Hepatocyte (in vitro differentiated cells): ENCODE measurements around the gene MB21D2. TPM values are rescaled to one million over a fixed set of nuclear protein-coding genes. Genes with fewer than 3 reads are reported as not detected.

Experiments
- DNase-seq: peaks from one replicate; pipeline ENCODE4 v3.0.0-alpha.2; 2016; ENCODE audit warnings: low spot score
- H2AFZ ChIP-seq: fragments of 200-600 bp; sonication (generic); 2 replicates; pipeline ENCODE4 v1.6.0; 2016; ENCODE audit warnings: antibody characterized with exemption, mild to moderate bottlenecking
- H3K27ac ChIP-seq: fragments of 200-600 bp; sonication (generic); 2 replicates; pipeline ENCODE4 v1.5.1; 2016; ENCODE audit warnings: mild to moderate bottlenecking
- H3K27me3 ChIP-seq: fragments of 200-600 bp; sonication (generic); 2 replicates; pipeline ENCODE4 v1.6.1; 2016
- H3K36me3 ChIP-seq: fragments of 200-600 bp; sonication (generic); replicated peaks from 2 replicates; pipeline ENCODE4 v1.5.1; 2016; ENCODE audit warnings: low read depth; ENCODE audit not compliant: insufficient read depth
- H3K4me1 ChIP-seq: fragments of 200-600 bp; sonication (generic); 2 replicates; pipeline ENCODE4 v1.5.1; 2016; ENCODE audit warnings: mild to moderate bottlenecking, moderate library complexity; ENCODE audit not compliant: insufficient read depth
- H3K4me2 ChIP-seq: fragments of 200-600 bp; sonication (generic); 2 replicates; pipeline ENCODE4 v1.6.0; 2016
- H3K4me3 ChIP-seq: fragments of 200-600 bp; sonication (generic); 2 replicates; pipeline ENCODE4 v1.5.1; 2016; ENCODE audit warnings: mild to moderate bottlenecking
- H3K79me2 ChIP-seq: fragments of 200-600 bp; sonication (generic); 2 replicates; pipeline ENCODE4 v1.6.0; 2017; ENCODE audit warnings: mild to moderate bottlenecking
- H3K9me2 ChIP-seq: fragments of 200-600 bp; sonication (generic); replicated peaks from 2 replicates; pipeline ENCODE4 v1.6.0; 2017; ENCODE audit warnings: mild to moderate bottlenecking; ENCODE audit not compliant: insufficient read depth
- H3K9me3 ChIP-seq: fragments of 200-600 bp; sonication (generic); 2 replicates; pipeline ENCODE4 v1.5.1; 2016; ENCODE audit warnings: low read depth, mild to moderate bottlenecking
- H4K20me1 ChIP-seq: fragments of 200-600 bp; sonication (generic); 2 replicates; pipeline ENCODE4 v1.6.0; 2016; ENCODE audit warnings: mild to moderate bottlenecking; ENCODE audit not compliant: insufficient read depth, poor library complexity, severe bottlenecking
- CTCF ChIP-seq: fragments of 200-600 bp; sonication (generic); IDR thresholded peaks from 2 replicates; pipeline ENCODE4 v1.5.1; 2016; ENCODE audit warnings: antibody characterized with exemption, mild to moderate bottlenecking; ENCODE audit not compliant: poor library complexity
- EZH2 ChIP-seq: fragments of 200-600 bp; sonication (generic); IDR thresholded peaks from 2 replicates; pipeline ENCODE4 v1.6.1; 2016; ENCODE audit warnings: antibody characterized with exemption, mild to moderate bottlenecking, borderline replicate concordance
- EZH2phosphoT487 ChIP-seq: fragments of 200-600 bp; sonication (generic); IDR thresholded peaks from one replicate; pipeline ENCODE4 v1.6.1; 2018; ENCODE audit warnings: antibody characterized with exemption, mild to moderate bottlenecking, low read depth, moderate library complexity; ENCODE audit not compliant: unreplicated experiment, severe bottlenecking
- WGBS: methylation state at CpG from one replicate; pipeline ENCODE4 v1.1.6; 2016; ENCODE audit warnings: low lambda C conversion rate; ENCODE audit errors: missing lambda C conversion rate; 5-methylcytosine and 5-hydroxymethylcytosine counted together
- polyA plus RNA-seq: library from polyadenylated mRNA; unstranded; fragments of >200 nt; fragmentation: Nextera tagmentation; extraction: Ambion mirVana; gene quantifications from 2 replicates; pipeline ENCODE4 v1.2.1, GENCODE V29; 2016
- total RNA-seq: library from RNA; depleted of rRNA; stranded (reverse); fragments of >200 nt; gene quantifications from 2 replicates; pipeline ENCODE4 v1.2.3, GENCODE V29; 2014

MB21D2 gene
- total and polyA plus RNA-seq, 2 experiments from 2014 or later = 9.1 to 22.1 TPM

DNA sequence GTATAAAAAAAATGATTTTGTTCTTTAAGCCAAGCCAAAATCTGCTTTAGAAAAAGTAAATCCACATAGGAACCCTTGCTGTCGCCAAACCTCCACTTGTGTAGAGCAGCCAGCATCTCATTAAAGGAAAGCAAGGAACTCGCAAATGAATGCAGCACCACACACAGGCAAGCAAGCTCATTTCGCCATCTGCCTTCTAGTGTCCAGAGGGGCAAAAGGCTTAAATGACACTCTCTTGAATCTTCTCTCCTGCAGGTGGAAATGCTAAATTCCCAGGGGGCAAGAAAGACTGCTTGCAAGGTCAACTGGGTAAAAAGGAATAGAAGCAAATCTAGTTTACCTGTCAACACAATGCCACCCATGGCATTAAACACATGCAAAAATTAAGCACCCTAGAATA lies 2.4 kb downstream of the MB21D2 start:
- H4K20me1 ChIP-seq = peaks cover 15% of the 10 kb centered on the region
- no peaks in the 10 kb centered on the region for H3K9me2 ChIP-seq
- H3K36me3 ChIP-seq = no peaks in the 10 kb centered on the region
- H3K9me3 ChIP-seq = no peaks in the 10 kb centered on the region
- peak overlapping the region; percentile 98 for H3K4me3 ChIP-seq
- H3K79me2 ChIP-seq = peaks cover 68% of the 10 kb centered on the region
- peak; percentile 59 for DNase-seq
- TF ChIP-seq EZH2 = no peak
- no peak for TF ChIP-seq EZH2phosphoT487
- peak; percentile 39 for TF ChIP-seq CTCF
- peaks cover 13% of the 10 kb centered on the region for H3K4me1 ChIP-seq
- H3K27me3 ChIP-seq = no peaks in the 10 kb centered on the region
- no peak overlapping the region for H2AFZ ChIP-seq
- H3K4me2 ChIP-seq = peak overlapping the region; percentile 94
- 37% methylated on average over 3 of the region's 3 CpGs for WGBS
- peak overlapping the region; percentile 99 for H3K27ac ChIP-seq

GRCh38 chr3:192914848-192915247 lies 2.8 kb downstream of the MB21D2 start:
- DNase-seq = no peak
- no peak overlapping the region for H3K4me3 ChIP-seq
- WGBS = 36% methylated on average over 2 of the region's 2 CpGs
- H3K79me2 ChIP-seq = peaks cover 73% of the 10 kb centered on the region
- peaks cover 13% of the 10 kb centered on the region for H3K4me1 ChIP-seq
- H2AFZ ChIP-seq = no peak overlapping the region
- no peaks in the 10 kb centered on the region for H3K9me2 ChIP-seq
- H4K20me1 ChIP-seq = peaks cover 15% of the 10 kb centered on the region
- H3K27me3 ChIP-seq = no peaks in the 10 kb centered on the region
- no peaks in the 10 kb centered on the region for H3K9me3 ChIP-seq
- no peaks in the 10 kb centered on the region for H3K36me3 ChIP-seq
- no peak for TF ChIP-seq CTCF
- TF ChIP-seq EZH2 = no peak
- TF ChIP-seq EZH2phosphoT487 = no peak
- H3K27ac ChIP-seq = no peak overlapping the region
- peak overlapping the region; percentile 94 for H3K4me2 ChIP-seq

DNA sequence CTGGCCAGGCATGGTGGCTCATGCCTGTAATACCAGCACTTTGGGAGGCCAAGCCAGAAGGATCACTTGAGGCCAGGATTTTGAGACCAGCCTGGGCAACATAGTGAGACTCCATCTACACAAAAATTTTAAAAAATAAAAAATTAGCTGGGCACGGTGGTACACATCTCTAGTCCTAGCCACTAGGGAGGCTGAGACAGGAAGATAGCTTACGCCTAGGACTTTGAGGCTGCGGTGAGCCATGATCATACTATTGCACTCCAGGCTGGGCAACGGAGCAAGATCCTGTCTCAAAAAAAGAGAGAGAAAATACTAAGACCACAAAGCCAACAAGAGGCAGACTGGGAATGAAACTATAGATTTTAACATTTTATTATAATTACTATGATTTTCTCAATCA lies 4.1 kb downstream of the MB21D2 start:
- H3K27me3 ChIP-seq = no peaks in the 10 kb centered on the region
- peaks cover 15% of the 10 kb centered on the region for H4K20me1 ChIP-seq
- no peak overlapping the region for H3K4me3 ChIP-seq
- peaks cover 85% of the 10 kb centered on the region for H3K79me2 ChIP-seq
- WGBS = 94% methylated on average over 4 of the region's 4 CpGs
- H2AFZ ChIP-seq = no peak overlapping the region
- H3K9me2 ChIP-seq = no peaks in the 10 kb centered on the region
- H3K4me2 ChIP-seq = no peak overlapping the region
- H3K9me3 ChIP-seq = no peaks in the 10 kb centered on the region
- TF ChIP-seq EZH2 (no peak), EZH2phosphoT487 (no peak), CTCF (no peak)
- no peak for DNase-seq
- no peaks in the 10 kb centered on the region for H3K36me3 ChIP-seq
- peaks cover 13% of the 10 kb centered on the region for H3K4me1 ChIP-seq
- no peak overlapping the region for H3K27ac ChIP-seq

- 100% methylated on average over 1 of the region's 1 CpG for WGBS
- Histone ChIP-seq H3K9me3 (no peaks in the 10 kb centered on the region), H4K20me1 (peaks cover 15% of the 10 kb centered on the region), H3K4me3 (no peak overlapping the region), H3K79me2 (peaks cover 93% of the 10 kb centered on the region), H3K36me3 (no peaks in the 10 kb centered on the region), H3K4me1 (peaks cover 28% of the 10 kb centered on the region), H2AFZ (no peak overlapping the region), H3K9me2 (no peaks in the 10 kb centered on the region), H3K27ac (no peak overlapping the region), H3K27me3 (no peaks in the 10 kb centered on the region), H3K4me2 (no peak overlapping the region)
- TF ChIP-seq EZH2phosphoT487 (no peak), CTCF (no peak), EZH2 (no peak)
- DNase-seq = no peak
Observed at GRCh38 chr3:192911293-192911692, 6.4 kb downstream of the MB21D2 start.
